ENCODE measurements around the gene GRIK4.

GRIK4 gene

GRCh38 chr11:120695426-120695825 is 183.9 kb downstream of the GRIK4 start:
- no peak for TF ChIP-seq CTCF (conservative IDR thresholded peaks at IDR 0.05; ENCODE audit: low read depth, low read length)
- Histone ChIP-seq H2AFZ (ENCODE audit: low read depth) (no peak overlapping the region), H4K20me1 (ENCODE audit: insufficient read depth) (no peaks in the 10 kb centered on the region), H3K27ac (no peak overlapping the region), H3K9ac (no peak overlapping the region), H3K4me3 (IDR thresholded peaks at IDR 0.05; ENCODE audit: insufficient read depth, low read depth, low read length) (no peak overlapping the region), H3K27me3 (ENCODE audit: insufficient read depth, low read depth) (no peaks in the 10 kb centered on the region), H3K79me2 (ENCODE audit: insufficient read depth, low read depth) (no peaks in the 10 kb centered on the region), H3K36me3 (ENCODE audit: insufficient read depth) (no peaks in the 10 kb centered on the region), H3K4me1 (ENCODE audit: low read depth, poor library complexity, severe bottlenecking) (no peaks in the 10 kb centered on the region), H3K4me2 (no peak overlapping the region)

- no peak overlapping the region for H2AFZ ChIP-seq (ENCODE audit: low read depth)
- no peaks in the 10 kb centered on the region for H3K27me3 ChIP-seq (ENCODE audit: insufficient read depth, low read depth)
- H3K4me2 ChIP-seq, result no peak overlapping the region
- no peaks in the 10 kb centered on the region for H4K20me1 ChIP-seq (ENCODE audit: insufficient read depth)
- H3K9ac ChIP-seq, result no peak overlapping the region
- H3K27ac ChIP-seq, result no peak overlapping the region
- no peak overlapping the region for H3K4me3 ChIP-seq (IDR thresholded peaks at IDR 0.05; ENCODE audit: insufficient read depth, low read depth, low read length)
- no peaks in the 10 kb centered on the region for H3K4me1 ChIP-seq (ENCODE audit: low read depth, poor library complexity, severe bottlenecking)
- no peaks in the 10 kb centered on the region for H3K36me3 ChIP-seq (ENCODE audit: insufficient read depth)
- no peaks in the 10 kb centered on the region for H3K79me2 ChIP-seq (ENCODE audit: insufficient read depth, low read depth)
- TF ChIP-seq CTCF (conservative IDR thresholded peaks at IDR 0.05; ENCODE audit: low read depth, low read length), result no peak
These were observed 184.4 kb downstream of the GRIK4 start for GRCh38 chr11:120695939-120696338.

- Histone ChIP-seq H3K79me2 (ENCODE audit: insufficient read depth, low read depth) (no peaks in the 10 kb centered on the region), H3K27ac (no peak overlapping the region), H3K27me3 (ENCODE audit: insufficient read depth, low read depth) (no peaks in the 10 kb centered on the region), H3K4me2 (no peak overlapping the region), H2AFZ (ENCODE audit: low read depth) (no peak overlapping the region), H3K36me3 (ENCODE audit: insufficient read depth) (no peaks in the 10 kb centered on the region), H3K4me1 (ENCODE audit: low read depth, poor library complexity, severe bottlenecking) (no peaks in the 10 kb centered on the region), H3K4me3 (IDR thresholded peaks at IDR 0.05; ENCODE audit: insufficient read depth, low read depth, low read length) (no peak overlapping the region), H4K20me1 (ENCODE audit: insufficient read depth) (no peaks in the 10 kb centered on the region), H3K9ac (no peak overlapping the region)
- no peak for TF ChIP-seq CTCF (conservative IDR thresholded peaks at IDR 0.05; ENCODE audit: low read depth, low read length)
These were observed 185.2 kb downstream of the GRIK4 start for GRCh38 chr11:120696597-120697218.

- no peak overlapping the region for H2AFZ ChIP-seq (ENCODE audit: low read depth)
- H3K9ac ChIP-seq, result no peak overlapping the region
- H3K36me3 ChIP-seq (ENCODE audit: insufficient read depth), result no peaks in the 10 kb centered on the region
- no peak for TF ChIP-seq CTCF (conservative IDR thresholded peaks at IDR 0.05; ENCODE audit: low read depth, low read length)
- no peaks in the 10 kb centered on the region for H3K79me2 ChIP-seq (ENCODE audit: insufficient read depth, low read depth)
- H3K27ac ChIP-seq, result no peak overlapping the region
- no peak overlapping the region for H3K4me2 ChIP-seq
- H3K4me3 ChIP-seq (IDR thresholded peaks at IDR 0.05; ENCODE audit: insufficient read depth, low read depth, low read length), result no peak overlapping the region
- H3K4me1 ChIP-seq (ENCODE audit: low read depth, poor library complexity, severe bottlenecking), result peaks cover 3% of the 10 kb centered on the region
- H3K27me3 ChIP-seq (ENCODE audit: insufficient read depth, low read depth), result no peaks in the 10 kb centered on the region
- no peaks in the 10 kb centered on the region for H4K20me1 ChIP-seq (ENCODE audit: insufficient read depth)
These were observed 187.4 kb downstream of the GRIK4 start for GRCh38 chr11:120698918-120699317.
